HepG2 (cell line): ENCODE measurements around the gene CCDC80. TPM values are rescaled to one million over a fixed set of nuclear protein-coding genes. Genes with fewer than 3 reads are reported as not detected.

Source experiments
- ATAC-seq: fragments of 200-7000 bp; cut with Tn5 transposase; 3 replicates; pipeline ENCODE4 v1.9.1; 2020; ENCODE audit warnings: mild to moderate bottlenecking, moderate library complexity
- BruUV-seq: library from RNA; stranded (reverse); fragments of 400-500 nt; replicated peaks from 2 replicates; lab custom pipeline; 2021; lab: Mats Ljungman, UMichigan
- CTCF ChIA-PET: fragments of 300-600 bp; formaldehyde crosslinking; extraction: SDS; loops from one replicate; lab custom pipeline; 2021; ENCODE audit warnings: low total read pairs, inconsistent platforms, low intra/inter-chr PET ratio; lab: Yijun Ruan, JAX
- POLR2A ChIA-PET: fragments of 350-600 bp; sonication (Branson Sonifier 250); formaldehyde crosslinking; loops from one replicate; lab custom pipeline; 2020; ENCODE audit warnings: antibody characterized with exemption, inconsistent platforms; lab: Yijun Ruan, JAX
- DNase-seq: peaks from one replicate; pipeline ENCODE4 v3.0.0-alpha.2; 2015; ENCODE audit warnings: low spot score
- FAIRE-seq: peaks from 3 replicates; lab custom pipeline; 2011; peaks lifted over from hg19 to GRCh38; lab: Jason Lieb, UNC
- H2AFZ ChIP-seq: one replicate; pipeline ENCODE4 v1.6.1; 2011; ENCODE audit warnings: low read length, inconsistent platforms
- H3K27ac ChIP-seq: fragments of 300-600 bp; 3 replicates; pipeline ENCODE4 v1.8.0; 2011; ENCODE audit warnings: mixed run types, mild to moderate bottlenecking, mixed read lengths, low read length, inconsistent platforms; ENCODE audit not compliant: insufficient read depth; ENCODE audit errors: extremely low read length
- H3K27me3 ChIP-seq, 2 experiments: fragments of 200-600 bp in 1 of 2; 2 replicates in 1 of 2; 3 replicates in 1 of 2; pipeline versions ENCODE4 v1.6.0 to v1.8.0; 2011; ENCODE audit warnings: low read length in 2 of 2, mild to moderate bottlenecking in 2 of 2, moderate library complexity in 2 of 2, inconsistent platforms in 1 of 2; ENCODE audit not compliant: insufficient read depth in 2 of 2, control insufficient read depth in 1 of 2
- H3K36me3 ChIP-seq, 2 experiments: fragments of 200-600 bp in 1 of 2; replicated peaks in 1 of 2; 2 replicates in 1 of 2; 3 replicates in 1 of 2; pipeline versions ENCODE4 v1.5.1 to v1.8.0; 2011; ENCODE audit warnings: low read length in 2 of 2, inconsistent platforms in 1 of 2; ENCODE audit not compliant: insufficient read depth in 2 of 2, control insufficient read depth in 1 of 2
- H3K4me1 ChIP-seq: 2 replicates; pipeline ENCODE4 v1.5.1; 2012; ENCODE audit warnings: low read length, inconsistent platforms; ENCODE audit not compliant: insufficient read depth
- H3K4me2 ChIP-seq: 2 replicates; pipeline ENCODE4 v1.6.0; 2011; ENCODE audit warnings: low read depth, low read length, inconsistent platforms
- H3K4me3 ChIP-seq, 3 experiments: fragments of 200-600 bp in 1 of 3; sonication (generic), shearing (Covaris generic) in 1 of 3; replicated peaks in 1 of 3; 2 replicates each; pipeline ENCODE4 v1.5.1; 2011 to 2016; ENCODE audit warnings: low read length in 3 of 3, inconsistent platforms in 2 of 3, low read depth in 2 of 3, mild to moderate bottlenecking in 2 of 3, control low read depth in 1 of 3, mixed read lengths in 1 of 3; ENCODE audit not compliant: insufficient read depth in 1 of 3
- H3K79me2 ChIP-seq: one replicate; pipeline ENCODE4 v1.6.1; 2011; ENCODE audit warnings: low read length, inconsistent platforms; ENCODE audit not compliant: insufficient read depth
- H3K9ac ChIP-seq: 2 replicates; pipeline ENCODE4 v1.6.0; 2011; ENCODE audit warnings: mild to moderate bottlenecking, low read depth, low read length, inconsistent platforms; ENCODE audit not compliant: insufficient read depth
- H3K9me3 ChIP-seq: 2 replicates; pipeline ENCODE4 v1.5.1; 2012; ENCODE audit warnings: mild to moderate bottlenecking, low read length
- H4K20me1 ChIP-seq: 2 replicates; pipeline ENCODE4 v1.6.0; 2011; ENCODE audit warnings: inconsistent platforms, mild to moderate bottlenecking, low read length, moderate library complexity; ENCODE audit not compliant: insufficient read depth
- AFF4 ChIP-seq: sonication (generic); formaldehyde crosslinking; IDR thresholded peaks from 2 replicates; pipeline ENCODE4 v1.4.0; 2020; ENCODE audit warnings: missing genetic modification reagents
- CBFB ChIP-seq: sonication (generic); formaldehyde crosslinking; IDR thresholded peaks from 2 replicates; pipeline ENCODE4 v1.4.0; 2020; ENCODE audit warnings: missing genetic modification reagents
- CCDC6 ChIP-seq: sonication (generic); formaldehyde crosslinking; IDR thresholded peaks from 2 replicates; pipeline ENCODE4 v1.8.1; 2022; ENCODE audit warnings: mild to moderate bottlenecking, missing genetic modification reagents, moderate library complexity
- CHD2 ChIP-seq: IDR thresholded peaks from 2 replicates; pipeline ENCODE4 v1.6.1; 2011; ENCODE audit warnings: low read depth, low read length, improper control_type of control experiment
- ERF ChIP-seq: IDR thresholded peaks from 2 replicates; pipeline ENCODE4 v1.6.1; 2018; ENCODE audit warnings: missing biosample characterization, missing genetic modification reagents
- KLF9 ChIP-seq: IDR thresholded peaks from 2 replicates; pipeline ENCODE4 v1.6.1; 2016; ENCODE audit warnings: low read depth
- NR2F6 ChIP-seq, 2 experiments: IDR thresholded peaks; 2 replicates each; pipeline ENCODE4 v1.6.1; 2016; ENCODE audit warnings: antibody characterized with exemption in 1 of 2, mild to moderate bottlenecking in 1 of 2
- PHF21A ChIP-seq: sonication (generic); formaldehyde crosslinking; IDR thresholded peaks from 2 replicates; pipeline ENCODE4 v1.5.0; 2020; ENCODE audit warnings: mild to moderate bottlenecking, missing genetic modification reagents
- SP5 ChIP-seq: IDR thresholded peaks from 2 replicates; pipeline ENCODE4 v1.6.1; 2016; ENCODE audit warnings: low read depth, borderline replicate concordance
- YY1 ChIP-seq: IDR thresholded peaks from 2 replicates; pipeline ENCODE4 v1.6.1; 2011; ENCODE audit warnings: low read length, low read depth, moderate library complexity, mild to moderate bottlenecking; ENCODE audit not compliant: insufficient read depth, insufficient replicate concordance
- ZBTB21 ChIP-seq: sonication (generic); formaldehyde crosslinking; IDR thresholded peaks from 2 replicates; pipeline ENCODE4 v1.4.0; 2020; ENCODE audit warnings: missing genetic modification reagents
- ZFP36L2 ChIP-seq: sonication (generic); formaldehyde crosslinking; IDR thresholded peaks from 2 replicates; pipeline ENCODE4 v1.4.0; 2020; ENCODE audit warnings: missing genetic modification reagents
- ZNF207 ChIP-seq: fragments of 450-650 bp; IDR thresholded peaks from 2 replicates; pipeline ENCODE4 v1.6.1; 2016; ENCODE audit warnings: antibody characterized with exemption, borderline replicate concordance
- ZNF597 ChIP-seq: sonication (generic); formaldehyde crosslinking; IDR thresholded peaks from 2 replicates; pipeline ENCODE4 v1.5.0; 2020; ENCODE audit warnings: missing genetic modification reagents
- ZNF776 ChIP-seq: sonication (generic); formaldehyde crosslinking; IDR thresholded peaks from 2 replicates; pipeline ENCODE4 v1.4.0; 2020; ENCODE audit warnings: mild to moderate bottlenecking, missing genetic modification reagents
- in situ Hi-C: cut with HindIII; loops from 2 replicates; pipeline ENCODE4 v1.10.0; 2017; ENCODE audit warnings: low pct_unique_long_range_greater_than_20kb; ENCODE audit not compliant: extremely low pct_ligation_motif_present
- intact Hi-C: fragments of 100-400 bp; cut with micrococcal nuclease; formaldehyde crosslinking; loops from one replicate; pipeline ENCODE4 v1.10.0; 2022; ENCODE audit not compliant: unreplicated experiment
- polyA plus RNA-seq, 8 experiments: library from polyadenylated mRNA; depleted of rRNA in 3 of 8; stranded (reverse) in 7 of 8; unstranded in 1 of 8; fragments of >200 nt; fragmentation: Illumina TruSeq in 4 of 8; extraction: Trizol in 4 of 8; gene quantifications; 2 replicates each; pipeline versions ENCODE4 v1.2.1 to v1.2.3, GENCODE V29; 2011 to 2016; ENCODE audit warnings: low read depth in 4 of 8, missing spikeins in 1 of 8, mixed read lengths in 1 of 8; ENCODE audit not compliant: insufficient read depth in 1 of 8
- total RNA-seq, 5 experiments: library from RNA; depleted of rRNA; stranded (reverse); fragments of >200 nt; fragmentation: Illumina TruSeq; extraction: Trizol; gene quantifications; 2 replicates each; pipeline ENCODE4 v1.2.3, GENCODE V29; 2016; ENCODE audit warnings: low read depth in 1 of 5
- TF ChIP-seq, protein P1 (sequence below): sonication (generic); formaldehyde crosslinking; IDR thresholded peaks from 2 replicates; pipeline ENCODE4 v1.5.1; 2020; ENCODE audit warnings: missing genetic modification reagents, mild to moderate bottlenecking, borderline replicate concordance
- TF ChIP-seq, protein P2 (sequence below): sonication (generic); formaldehyde crosslinking; IDR thresholded peaks from 2 replicates; pipeline ENCODE4 v1.5.0; 2020; ENCODE audit warnings: mild to moderate bottlenecking, missing genetic modification reagents, borderline replicate concordance

The CCDC80 gene
- total and polyA plus RNA-seq, 2 of the 13 experiments (the other 11 are each of a cell fraction or from before 2014, with no cell fraction given): not detected

GRCh38 chr3:112594856-112595255 is 46.1 kb downstream of the CCDC80 start (continued):
- TF ChIP-seq AFF4 (CRISPR knock-in tag): no peak

DNA sequence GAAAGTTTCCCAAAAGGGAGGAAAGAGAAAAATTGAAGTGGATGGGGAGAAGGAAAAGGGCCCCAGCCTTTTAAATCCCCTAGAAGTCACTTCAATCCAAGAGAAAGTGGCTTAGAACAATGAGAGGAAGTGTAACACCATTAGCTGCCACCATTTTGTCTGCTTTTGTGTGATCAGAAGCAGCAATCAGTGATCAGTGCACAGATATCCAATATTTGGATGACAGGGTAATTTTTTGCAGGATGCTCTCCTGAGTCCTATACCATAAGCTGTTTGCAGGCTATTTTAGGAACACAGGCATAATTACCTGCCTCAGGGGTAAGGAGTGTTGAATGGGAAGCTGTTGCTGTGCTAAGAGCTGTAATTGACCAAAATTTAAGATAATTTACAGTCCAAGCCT is 47.7 kb downstream of the CCDC80 start:
- H2AFZ ChIP-seq: no peak overlapping the region
- in situ Hi-C loops: no loop called here
- ATAC-seq: no peak
- TF ChIP-seq ERF (CRISPR knock-in tag): no peak
- no peak for TF ChIP-seq ZNF207
- TF ChIP-seq PHF21A (CRISPR knock-in tag): no peak
- no peak for TF ChIP-seq ZBTB21 (CRISPR knock-in tag)
- no peak for TF ChIP-seq ZNF776
- no peak for TF ChIP-seq SP5 (CRISPR knock-in tag)
- no peak for TF ChIP-seq ZNF597 (CRISPR knock-in tag)
- TF ChIP-seq CHD2: no peak
- TF ChIP-seq, protein P1, sequence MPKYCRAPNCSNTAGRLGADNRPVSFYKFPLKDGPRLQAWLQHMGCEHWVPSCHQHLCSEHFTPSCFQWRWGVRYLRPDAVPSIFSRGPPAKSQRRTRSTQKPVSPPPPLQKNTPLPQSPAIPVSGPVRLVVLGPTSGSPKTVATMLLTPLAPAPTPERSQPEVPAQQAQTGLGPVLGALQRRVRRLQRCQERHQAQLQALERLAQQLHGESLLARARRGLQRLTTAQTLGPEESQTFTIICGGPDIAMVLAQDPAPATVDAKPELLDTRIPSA: no peak
- no peak for TF ChIP-seq CBFB (CRISPR knock-in tag)
- no peak for TF ChIP-seq CCDC6
- TF ChIP-seq YY1: no peak
- TF ChIP-seq, protein P2, sequence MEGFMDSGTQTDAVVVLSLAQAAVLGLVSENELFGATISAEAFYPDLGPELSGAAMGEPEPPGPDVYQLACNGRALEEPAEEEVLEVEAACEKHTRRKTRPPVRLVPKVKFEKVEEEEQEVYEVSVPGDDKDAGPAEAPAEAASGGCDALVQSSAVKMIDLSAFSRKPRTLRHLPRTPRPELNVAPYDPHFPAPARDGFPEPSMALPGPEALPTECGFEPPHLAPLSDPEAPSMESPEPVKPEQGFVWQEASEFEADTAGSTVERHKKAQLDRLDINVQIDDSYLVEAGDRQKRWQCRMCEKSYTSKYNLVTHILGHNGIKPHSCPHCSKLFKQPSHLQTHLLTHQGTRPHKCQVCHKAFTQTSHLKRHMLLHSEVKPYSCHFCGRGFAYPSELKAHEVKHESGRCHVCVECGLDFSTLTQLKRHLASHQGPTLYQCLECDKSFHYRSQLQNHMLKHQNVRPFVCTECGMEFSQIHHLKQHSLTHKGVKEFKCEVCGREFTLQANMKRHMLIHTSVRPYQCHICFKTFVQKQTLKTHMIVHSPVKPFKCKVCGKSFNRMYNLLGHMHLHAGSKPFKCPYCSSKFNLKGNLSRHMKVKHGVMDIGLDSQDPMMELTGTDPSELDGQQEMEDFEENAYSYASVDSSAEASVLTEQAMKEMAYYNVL (CRISPR knock-in tag): no peak
- TF ChIP-seq KLF9 (CRISPR knock-in tag): no peak
- TF ChIP-seq NR2F6 (IDR thresholded peaks at IDR 0.05): no peak
- TF ChIP-seq NR2F6 (CRISPR knock-in tag; IDR thresholded peaks at IDR 0.05): no peak
- no peak for TF ChIP-seq ZFP36L2 (CRISPR knock-in tag)

More for the DNA sequence above, 47.7 kb downstream of the CCDC80 start:
- no peaks in the 10 kb centered on the region for H3K9me3 ChIP-seq
- intact Hi-C loops: no loop called here
- DNase-seq: no peak
- no peaks in the 10 kb centered on the region for H3K79me2 ChIP-seq
- no TSS peak for BruUV-seq
- no peak for FAIRE-seq
- no peak overlapping the region for H3K4me3 ChIP-seq
- no peaks in the 10 kb centered on the region for H4K20me1 ChIP-seq
- CTCF ChIA-PET: no interaction called here
- H3K36me3 ChIP-seq: peaks cover 0 to 4% of the 10 kb centered on the region in 2 experiments; a peak in 1 of 5 replicates
- H3K4me2 ChIP-seq: no peak overlapping the region
- POLR2A ChIA-PET: no interaction called here
- no peak overlapping the region for H3K9ac ChIP-seq
- H3K27ac ChIP-seq: no peak overlapping the region
- no peaks in the 10 kb centered on the region for H3K4me1 ChIP-seq
- no peaks in the 10 kb centered on the region for H3K27me3 ChIP-seq
